Pancreas (tissue), 10 donors: ENCODE measurements around the gene RGS1. TPM values are rescaled to one million over a fixed set of nuclear protein-coding genes. Genes with fewer than 3 reads are reported as not detected.
A peak's percentile ranks its signal among the peaks of the same experiment; 100 is the strongest.

Experiments
- ATAC-seq, 4 donors: fragments of 200-7000 bp; cut with Tn5 transposase; one replicate each; pipeline versions ENCODE4 v1.8.0 to v1.9.1; 2020; ENCODE audit warnings: mild to moderate bottlenecking in 4 of 4, moderate library complexity in 4 of 4
- DNase-seq, 6 donors: peaks; one replicate each; pipeline ENCODE4 v3.0.0-alpha.2; 2020
- FAIRE-seq: peaks from 2 replicates; lab custom pipeline; 2012; peaks lifted over from hg19 to GRCh38; lab: Jason Lieb, UNC
- H3K27ac ChIP-seq, 4 donors: fragments of 200-600 bp; sonication (generic); 1 replicate in 3 of 4; 2 replicates in 1 of 4; pipeline versions ENCODE4 v1.5.0 to v1.8.0; 2020
- H3K27me3 ChIP-seq, 4 donors: fragments of 200-600 bp; one replicate each; pipeline ENCODE4 v1.8.0; 2021
- H3K36me3 ChIP-seq, 3 donors: fragments of 200-600 bp; sonication (generic) in 1 of 3; one replicate each; pipeline versions ENCODE4 v1.5.0 to v1.8.0; 2020 to 2021
- H3K4me1 ChIP-seq, 3 donors: fragments of 200-600 bp; one replicate each; pipeline ENCODE4 v1.8.0; 2021
- H3K4me3 ChIP-seq, 4 donors: fragments of 200-600 bp; sonication (generic) in 2 of 4; one replicate each; pipeline versions ENCODE4 v1.5.0 to v1.8.0; 2020 to 2021
- H3K9me3 ChIP-seq, 4 donors: fragments of 200-600 bp; one replicate each; pipeline ENCODE4 v1.8.0; 2021
- CTCF ChIP-seq, 4 donors: fragments of 200-600 bp; sonication (generic) in 3 of 4; IDR thresholded peaks; one replicate each; pipeline versions ENCODE4 v1.5.0 to v1.8.0; 2021; ENCODE audit warnings: antibody characterized with exemption in 4 of 4
- WGBS, 2 donors: extraction: QIAGEN DNeasy Blood & Tissue Kit; methylation state at CpG; one replicate each; pipeline ENCODE4 v1.1.7; 2013; 5-methylcytosine and 5-hydroxymethylcytosine counted together
- intact Hi-C, 3 donors: fragments of 100-400 bp; cut with DNase I; formaldehyde crosslinking; loops; one replicate each; pipeline versions ENCODE4 v1.11.1 to v1.14.2; 2022
- polyA plus RNA-seq, 2 donors: library from polyadenylated mRNA; stranded (reverse); fragments of 200-250 nt; gene quantifications; one replicate each; pipeline ENCODE4 v1.2.3, GENCODE V29; 2013
- total RNA-seq, 6 donors: library from RNA; stranded (reverse); fragmentation: NEBNext Ultra II Directional in 4 of 6; extraction: Animal tissue kit (Norgen Biotek cat#: 25700) in 4 of 6; gene quantifications; one replicate each; pipeline versions ENCODE4 v1.2.1 to v1.2.4, GENCODE V29; 2021 to 2023
- donor health status: healthy with polysubstance abuse.
- donor health status: DM: no; HTN: no; CAD: no; lungs with moderate emphysema.
- donor health status: DM: no; HTN: no; CAD: no.
- donor health status: control.
- donor health status: control.
- donor health status: Bipolar disorder and iron deficiency.
- donor health status: DM: yes; HTN: yes; CAD: no.
- donor health status: DM: no; HTN: no; CAD: no.
- donor health status: DM: no; HTN: no; CAD: no.
- donor health status: DM: yes; HTN: yes; CAD: no.

The RGS1 gene
- total and polyA plus RNA-seq, 8 donors, result 0.55 to 77.1 (median 2.1) TPM

GRCh38 chr1:192559115-192560006 is 16.2 kb upstream of the RGS1 start:
- ATAC-seq, result peak in 3 of 4 donors; percentile 52 to 64 (median 55)
- H3K27ac ChIP-seq, result peak overlapping the region in 2 of 4 donors; percentile 38 to 39
- no peak overlapping the region for H3K4me3 ChIP-seq
- 70 to 72% methylated on average over 6 of the region's 6 CpGs for WGBS, 2 donors
- H3K36me3 ChIP-seq, result no peaks in the 10 kb centered on the region
- no peaks in the 10 kb centered on the region for H3K9me3 ChIP-seq
- FAIRE-seq, result no peak
- no peaks in the 10 kb centered on the region for H3K27me3 ChIP-seq
- H3K4me1 ChIP-seq, result peaks cover 0 to 3% (median 0%) of the 10 kb centered on the region in 3 donors
- intact Hi-C loops, result no loop called here
- no peak for TF ChIP-seq CTCF (IDR thresholded peaks at IDR 0.05)
- no peak for DNase-seq

GRCh38 chr1:192561301-192561700 is 14.3 kb upstream of the RGS1 start:
- H3K27me3 ChIP-seq, result no peaks in the 10 kb centered on the region
- no peak for FAIRE-seq
- ATAC-seq, result no peak
- WGBS, 2 donors, result 81 to 92% methylated on average over 4 of the region's 4 CpGs
- no peaks in the 10 kb centered on the region for H3K9me3 ChIP-seq
- H3K4me1 ChIP-seq, result peaks cover 0 to 3% (median 0%) of the 10 kb centered on the region in 3 donors
- H3K27ac ChIP-seq, result no peak overlapping the region
- DNase-seq, result no peak
- no peak overlapping the region for H3K4me3 ChIP-seq
- no peak for TF ChIP-seq CTCF (IDR thresholded peaks at IDR 0.05)
- H3K36me3 ChIP-seq, result no peaks in the 10 kb centered on the region
- intact Hi-C loops, result no loop called here

GRCh38 chr1:192563129-192563528 is 12.4 kb upstream of the RGS1 start:
- Histone ChIP-seq H3K36me3 (no peaks in the 10 kb centered on the region), H3K9me3 (no peaks in the 10 kb centered on the region), H3K4me1 (peaks cover 0 to 3% (median 0%) of the 10 kb centered on the region in 3 donors), H3K4me3 (no peak overlapping the region), H3K27me3 (no peaks in the 10 kb centered on the region), H3K27ac (no peak overlapping the region)
- WGBS, 2 donors, result 90 to 95% methylated on average over 3 of the region's 3 CpGs
- TF ChIP-seq CTCF (IDR thresholded peaks at IDR 0.05), result no peak
- ATAC-seq (no peak), DNase-seq (no peak), FAIRE-seq (no peak)
- intact Hi-C loops, result no loop called here

- H3K27me3 ChIP-seq, result no peaks in the 10 kb centered on the region
- no peaks in the 10 kb centered on the region for H3K9me3 ChIP-seq
- H3K36me3 ChIP-seq, result no peaks in the 10 kb centered on the region
- H3K4me1 ChIP-seq, result peaks cover 0 to 3% (median 0%) of the 10 kb centered on the region in 3 donors
- FAIRE-seq, result no peak
- no peak overlapping the region for H3K27ac ChIP-seq
- DNase-seq, result no peak
- H3K4me3 ChIP-seq, result no peak overlapping the region
- intact Hi-C loops, result no loop called here
- no peak for ATAC-seq
- WGBS, 2 donors, result 84 to 90% methylated on average over 4 of the region's 4 CpGs
- no peak for TF ChIP-seq CTCF (IDR thresholded peaks at IDR 0.05)
Measured at GRCh38 chr1:192564099-192564498, 11.5 kb upstream of the RGS1 start.

- no peaks in the 10 kb centered on the region for H3K4me1 ChIP-seq
- no peak overlapping the region for H3K27ac ChIP-seq
- no peaks in the 10 kb centered on the region for H3K27me3 ChIP-seq
- intact Hi-C loops, result no loop called here
- no peaks in the 10 kb centered on the region for H3K9me3 ChIP-seq
- no peaks in the 10 kb centered on the region for H3K36me3 ChIP-seq
- H3K4me3 ChIP-seq, result no peak overlapping the region
- whole genome bisulfite sequencing, 2 donors, result 91 to 93% methylated on average over 1 of the region's 1 CpG
- ATAC-seq (no peak), DNase-seq (no peak), FAIRE-seq (no peak)
- no peak for TF ChIP-seq CTCF (IDR thresholded peaks at IDR 0.05)
Measured at GRCh38 chr1:192565946-192566345, 9.6 kb upstream of the RGS1 start.
